GM19455 (cell line): ENCODE data around the gene RASL12.
"Not testable (repeated sequence)": the region's sequence is repeated elsewhere in the genome, so short reads cannot be mapped to it uniquely, and the experiment has no call there.

Experiments
- ATAC-seq: cut with Tn5 transposase; IDR thresholded peaks from one replicate; pipeline ENCODE4 v1.9.1; 2021; ENCODE audit not compliant: unreplicated experiment

The RASL12 gene

GRCh38 chr15:65076486-65077290 is 8.9 kb upstream of the RASL12 start, which contains the start of gene KBTBD13:
Gene KBTBD13 (plus strand): TSS chr15:65076746. CDS start chr15:65076816, 70 bp downstream.
- no peak for ATAC-seq

GRCh38 chr15:65075607-65076395 is 8.0 kb upstream of the RASL12 start:
- not testable (repeated sequence) for ATAC-seq

- not testable (repeated sequence) for ATAC-seq
Measured at GRCh38 chr15:65074946-65075345, 7.2 kb upstream of the RASL12 start.

GRCh38 chr15:65072617-65073016 is 4.8 kb upstream of the RASL12 start:
- ATAC-seq: no peak

- ATAC-seq: no peak
Measured at GRCh38 chr15:65072027-65072426, 4.2 kb upstream of the RASL12 start.

- ATAC-seq: no peak
Measured at GRCh38 chr15:65071381-65071811, 3.6 kb upstream of the RASL12 start.

- ATAC-seq: no peak
Measured at GRCh38 chr15:65069779-65070546, 2.2 kb upstream of the RASL12 start.

- ATAC-seq: no peak
Measured at GRCh38 chr15:65069179-65069578, 1.4 kb upstream of the RASL12 start.

- ATAC-seq: no peak
Measured at GRCh38 chr15:65068403-65068788, 605 bp upstream of the RASL12 start.

- no peak for ATAC-seq
Measured at GRCh38 chr15:65067317-65067644, 510 bp downstream of the RASL12 start.

GRCh38 chr15:65066635-65067316 is 1.0 kb downstream of the RASL12 start:
- no peak for ATAC-seq

- no peak for ATAC-seq
Measured at GRCh38 chr15:65066001-65066634, 1.7 kb downstream of the RASL12 start.

GRCh38 chr15:65062726-65063125 is 5.1 kb downstream of the RASL12 start:
- no peak for ATAC-seq

GRCh38 chr15:65062061-65062460 is 5.7 kb downstream of the RASL12 start:
- no peak for ATAC-seq

- no peak for ATAC-seq
Measured at GRCh38 chr15:65060641-65061397, 7.0 kb downstream of the RASL12 start.

GRCh38 chr15:65059931-65060596 is 7.7 kb downstream of the RASL12 start:
- no peak for ATAC-seq

- ATAC-seq: no peak
Measured at GRCh38 chr15:65059369-65059750, 8.4 kb downstream of the RASL12 start.

GRCh38 chr15:65058394-65059368 is 9.1 kb downstream of the RASL12 start:
- ATAC-seq: no peak
